Measurements from ENCODE around the gene ZKSCAN4. TPM values are rescaled to one million over a fixed set of nuclear protein-coding genes. Genes with fewer than 3 reads are reported as not detected.

Gene ZKSCAN4
- polyA plus RNA-seq, 1 of the 3 experiments (the other 2 are of a cell fraction) = 2.9 TPM

GRCh38 chr6:28212510-28213212 lies 39.4 kb downstream of the ZKSCAN4 start:
- H3K9ac ChIP-seq = peak overlapping the region; percentile 30; the same call in 1 of the 2 replicates
- CTCF ChIA-PET = no interaction called here
- TF ChIP-seq REST (IDR thresholded peaks at IDR 0.05; ENCODE audit: low read depth, low read length) (no peak), RXRA (IDR thresholded peaks at IDR 0.05; ENCODE audit: borderline replicate concordance, low read depth) (no peak), ELF1 (IDR thresholded peaks at IDR 0.05) (no peak), JUND (IDR thresholded peaks at IDR 0.05) (no peak), YY1 (IDR thresholded peaks at IDR 0.05; ENCODE audit: low read depth) (no peak), EZH2phosphoT487 (IDR thresholded peaks at IDR 0.05; ENCODE audit: borderline replicate concordance, low read depth) (no peak), FOXJ3 (CRISPR knock-in tag; IDR thresholded peaks at IDR 0.05) (no peak), FOSL2 (IDR thresholded peaks at IDR 0.05; ENCODE audit: borderline replicate concordance, low read depth) (peak; percentile 66; the same call in 1 of the 2 replicates), GABPA (IDR thresholded peaks at IDR 0.05; ENCODE audit: low read depth) (no peak; the same call in 1 of the 2 replicates), TAF1 (IDR thresholded peaks at IDR 0.05; ENCODE audit: borderline replicate concordance, low read depth, low read length) (no peak), USF1 (IDR thresholded peaks at IDR 0.05; ENCODE audit: borderline replicate concordance, low read depth) (peak; percentile 13; the same call in 1 of the 2 replicates), NFIC (IDR thresholded peaks at IDR 0.05; ENCODE audit: borderline replicate concordance) (no peak), RAD21 (IDR thresholded peaks at IDR 0.05; ENCODE audit: low read length) (0 out of 2 replicates have a peak, but pooled peaks have one; percentile 25), CHD2 (IDR thresholded peaks at IDR 0.05; ENCODE audit: low read length, partially characterized antibody) (no peak), EP300 (IDR thresholded peaks at IDR 0.05; ENCODE audit: borderline replicate concordance in 1 of 2, low read depth in 1 of 2, low read length in 1 of 2) (no peak), PBX3 (IDR thresholded peaks at IDR 0.05) (no peak), MEF2A (IDR thresholded peaks at IDR 0.05; ENCODE audit: borderline replicate concordance, low read depth) (no peak), USF2 (IDR thresholded peaks at IDR 0.05; ENCODE audit: borderline replicate concordance, low read depth, low read length) (no peak), GATA2 (CRISPR knock-in tag; IDR thresholded peaks at IDR 0.05) (no peak), FOXM1 (IDR thresholded peaks at IDR 0.05; ENCODE audit: low read depth) (no peak)
- TF ChIP-seq, protein P1, sequence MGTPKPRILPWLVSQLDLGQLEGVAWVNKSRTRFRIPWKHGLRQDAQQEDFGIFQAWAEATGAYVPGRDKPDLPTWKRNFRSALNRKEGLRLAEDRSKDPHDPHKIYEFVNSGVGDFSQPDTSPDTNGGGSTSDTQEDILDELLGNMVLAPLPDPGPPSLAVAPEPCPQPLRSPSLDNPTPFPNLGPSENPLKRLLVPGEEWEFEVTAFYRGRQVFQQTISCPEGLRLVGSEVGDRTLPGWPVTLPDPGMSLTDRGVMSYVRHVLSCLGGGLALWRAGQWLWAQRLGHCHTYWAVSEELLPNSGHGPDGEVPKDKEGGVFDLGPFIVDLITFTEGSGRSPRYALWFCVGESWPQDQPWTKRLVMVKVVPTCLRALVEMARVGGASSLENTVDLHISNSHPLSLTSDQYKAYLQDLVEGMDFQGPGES (IDR thresholded peaks at IDR 0.05; ENCODE audit: low read depth, low read length) = no peak
- TF ChIP-seq, protein P2, sequence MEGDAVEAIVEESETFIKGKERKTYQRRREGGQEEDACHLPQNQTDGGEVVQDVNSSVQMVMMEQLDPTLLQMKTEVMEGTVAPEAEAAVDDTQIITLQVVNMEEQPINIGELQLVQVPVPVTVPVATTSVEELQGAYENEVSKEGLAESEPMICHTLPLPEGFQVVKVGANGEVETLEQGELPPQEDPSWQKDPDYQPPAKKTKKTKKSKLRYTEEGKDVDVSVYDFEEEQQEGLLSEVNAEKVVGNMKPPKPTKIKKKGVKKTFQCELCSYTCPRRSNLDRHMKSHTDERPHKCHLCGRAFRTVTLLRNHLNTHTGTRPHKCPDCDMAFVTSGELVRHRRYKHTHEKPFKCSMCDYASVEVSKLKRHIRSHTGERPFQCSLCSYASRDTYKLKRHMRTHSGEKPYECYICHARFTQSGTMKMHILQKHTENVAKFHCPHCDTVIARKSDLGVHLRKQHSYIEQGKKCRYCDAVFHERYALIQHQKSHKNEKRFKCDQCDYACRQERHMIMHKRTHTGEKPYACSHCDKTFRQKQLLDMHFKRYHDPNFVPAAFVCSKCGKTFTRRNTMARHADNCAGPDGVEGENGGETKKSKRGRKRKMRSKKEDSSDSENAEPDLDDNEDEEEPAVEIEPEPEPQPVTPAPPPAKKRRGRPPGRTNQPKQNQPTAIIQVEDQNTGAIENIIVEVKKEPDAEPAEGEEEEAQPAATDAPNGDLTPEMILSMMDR (IDR thresholded peaks at IDR 0.05) = peak; percentile 44

More at GRCh38 chr6:28212510-28213212, 39.4 kb downstream of the ZKSCAN4 start:
- Histone ChIP-seq H3K4me1 (ENCODE audit: control insufficient read depth in 1 of 2, insufficient read depth in 2 of 2, low read depth in 1 of 2, low read length in 1 of 2) (peaks cover 0 to 10% of the 10 kb centered on the region in 2 experiments; a peak in 3 of 4 replicates), H3K79me2 (ENCODE audit: insufficient read depth) (no peaks in the 10 kb centered on the region), H3K27ac (ENCODE audit: low read depth in 2 of 2, low read length in 1 of 2) (no peak overlapping the region; a peak in 1 of 4 replicates), H3K4me3 (ENCODE audit: low read depth in 2 of 2, low read length in 1 of 2) (peak overlapping the region; percentile 62 to 63), H3F3A (replicated peaks; ENCODE audit: insufficient read depth) (peaks cover 6% of the 10 kb centered on the region), H3K27me3 (ENCODE audit: insufficient read depth) (peaks cover 37% of the 10 kb centered on the region; the same call in 1 of the 2 replicates), H4K20me1 (ENCODE audit: insufficient read depth) (no peaks in the 10 kb centered on the region), H2AFZ (ENCODE audit: low read depth) (peak overlapping the region; percentile 56), H3K9me3 (no peaks in the 10 kb centered on the region), H3K9me2 (no peaks in the 10 kb centered on the region), H3K36me3 (replicated peaks in 1 of 2; ENCODE audit: control insufficient read depth in 1 of 2, insufficient read depth in 2 of 2, low read length in 1 of 2) (no peaks in the 10 kb centered on the region), H3K4me2 (peak overlapping the region; percentile 65)
- POLR2A ChIA-PET = no interaction called here
- DNase-seq = peak; percentile 33
- 4% methylated on average over 21 of the region's 21 CpGs for WGBS (ENCODE audit: low lambda C conversion rate)

Data from SK-N-SH (cell line).